Activated CD8-positive, alpha-beta memory T cell treated with anti-CD3 and anti-CD28 coated beads for 1 hour (primary cell): Measurements from ENCODE around the gene EPSTI1.

Experiments used
- DNase-seq, 2 donors: peaks; one replicate each; pipeline ENCODE4 v3.0.0-alpha.2; 2020; ENCODE audit warnings: low read depth in 1 of 2; ENCODE audit errors: extremely low read depth in 1 of 2

The EPSTI1 gene

GRCh38 chr13:42859760-42860159, 132.3 kb downstream of the EPSTI1 start:
- DNase-seq: no peak

DNA sequence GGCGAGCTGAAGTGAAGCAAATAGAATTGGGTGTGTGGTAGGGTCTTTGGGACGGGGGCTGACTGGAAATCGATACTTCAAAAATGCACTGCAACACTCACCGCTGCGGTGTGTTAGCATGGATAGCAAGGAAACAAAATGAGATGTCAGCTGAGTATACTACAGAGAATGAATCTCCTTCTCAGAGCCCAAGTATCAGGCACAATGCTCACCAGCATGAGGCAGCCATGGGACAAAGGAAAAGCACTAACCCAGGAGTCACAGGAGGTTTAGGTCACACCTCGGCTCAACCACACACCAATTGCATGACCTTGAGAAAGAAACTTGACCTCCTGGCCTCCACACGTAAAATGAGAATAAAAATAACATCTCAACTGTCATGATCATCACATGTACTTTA, 136.6 kb downstream of the EPSTI1 start:
- DNase-seq: no peak

DNA sequence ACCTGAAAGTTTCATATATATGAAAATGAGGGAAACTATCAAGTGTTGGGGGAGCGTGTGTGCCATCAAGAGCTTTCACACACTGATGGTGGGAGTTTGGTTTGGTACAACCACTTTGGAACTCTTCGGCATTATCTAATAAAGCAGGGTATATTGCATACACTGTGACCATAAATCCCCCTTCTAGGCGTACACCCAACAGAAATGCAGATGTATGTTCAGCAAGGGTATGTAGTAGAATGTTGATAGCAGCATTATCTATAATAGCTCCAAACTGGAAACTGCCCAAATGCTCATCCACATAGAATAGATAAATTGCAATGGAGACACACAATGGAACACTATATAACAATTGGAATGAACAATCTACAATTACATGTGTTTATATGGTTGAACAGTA, 139.9 kb downstream of the EPSTI1 start:
- DNase-seq: no peak

- DNase-seq: no peak
Observed at GRCh38 chr13:42849200-42849599, 142.8 kb downstream of the EPSTI1 start.

- no peak for DNase-seq
Observed at GRCh38 chr13:42847891-42848663, 144.0 kb downstream of the EPSTI1 start.

DNA sequence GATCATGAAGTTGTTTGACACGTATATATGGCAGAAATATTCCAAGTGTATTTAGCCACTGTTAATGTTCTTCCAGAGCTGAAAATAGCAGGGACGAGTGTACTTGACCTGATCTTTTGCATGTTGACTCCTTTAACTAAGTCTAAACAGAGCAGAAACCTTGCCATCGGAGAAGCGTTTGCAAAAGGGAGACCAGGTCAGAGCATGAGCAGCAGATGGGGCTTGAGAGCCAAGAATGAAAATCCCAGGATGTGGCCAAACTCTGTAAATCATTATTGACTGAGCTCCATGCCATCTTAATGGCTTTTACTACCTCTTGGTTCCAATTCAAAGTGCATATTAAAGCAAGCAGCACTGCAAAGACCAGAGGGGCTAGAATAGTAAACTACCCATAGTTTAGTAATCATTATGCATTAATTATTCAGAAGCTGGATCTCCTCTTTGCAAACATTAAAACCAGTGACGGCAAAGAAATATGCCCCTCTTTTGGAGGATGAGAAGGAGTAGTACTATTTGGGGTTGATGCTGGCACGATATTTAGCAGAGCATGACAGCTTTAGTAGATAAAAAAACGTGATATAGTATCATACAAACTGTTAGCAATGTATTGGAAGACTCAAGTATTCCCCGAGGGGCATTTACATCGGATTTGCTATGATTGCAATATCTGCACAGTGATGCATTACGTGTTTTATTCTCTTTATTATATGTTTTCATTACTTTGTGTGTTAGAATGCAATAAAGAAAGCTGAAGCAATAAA, 154.9 kb downstream of the EPSTI1 start:
- no peak for DNase-seq
